ENCODE measurements around the gene DDIAS.

GRCh38 chr11:82978422-82979099 lies 77.0 kb downstream of the DDIAS start:
- TF ChIP-seq PRDM10 (IDR thresholded peaks at IDR 0.05; ENCODE audit: partially characterized antibody) (no peak), JUNB (CRISPR knock-in tag; conservative IDR thresholded peaks at IDR 0.05) (no peak), POLR2AphosphoS2 (IDR thresholded peaks at IDR 0.05; ENCODE audit: low read length) (no peak), MGA (IDR thresholded peaks at IDR 0.05) (no peak), ZNF121 (CRISPR knock-in tag; conservative IDR thresholded peaks at IDR 0.05) (no peak), THAP7 (CRISPR knock-in tag; IDR thresholded peaks at IDR 0.05) (no peak), JUND (IDR thresholded peaks at IDR 0.05; ENCODE audit: borderline replicate concordance, low read depth, low read length) (no peak), JUND (tag; IDR thresholded peaks at IDR 0.05; ENCODE audit: borderline replicate concordance, low read depth, low read length) (no peak), CTCF (IDR thresholded peaks at IDR 0.05 in 2 of 3, conservative IDR thresholded peaks at IDR 0.05 in 1 of 3; ENCODE audit: insufficient read depth in 2 of 3, low read depth in 1 of 3, low read length in 3 of 3) (no peak), RAD51 (IDR thresholded peaks at IDR 0.05; ENCODE audit: borderline replicate concordance, low read depth) (no peak)
